Measurements from ENCODE around the gene MRAP.

DNA sequence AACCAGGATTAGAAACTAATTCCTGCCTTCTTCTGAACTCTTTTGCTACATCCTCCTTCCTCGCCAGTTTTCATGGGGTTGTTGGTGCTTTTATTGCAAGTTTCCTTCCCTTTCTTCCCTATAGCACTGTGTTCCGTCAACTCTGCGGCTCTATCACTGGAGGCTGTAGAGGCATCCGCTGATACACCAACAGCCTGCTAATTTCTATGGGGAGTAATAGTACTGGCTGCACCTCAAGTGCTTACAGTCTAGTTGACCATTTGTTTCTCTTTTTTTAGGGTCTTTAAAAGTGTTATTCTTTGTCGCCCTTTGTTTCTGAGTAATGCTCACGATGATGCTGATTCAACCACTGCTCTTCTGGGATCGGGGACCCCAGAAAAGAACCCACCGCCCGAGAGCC is 20.6 kb upstream of the MRAP start:
- TF ChIP-seq, protein P1, sequence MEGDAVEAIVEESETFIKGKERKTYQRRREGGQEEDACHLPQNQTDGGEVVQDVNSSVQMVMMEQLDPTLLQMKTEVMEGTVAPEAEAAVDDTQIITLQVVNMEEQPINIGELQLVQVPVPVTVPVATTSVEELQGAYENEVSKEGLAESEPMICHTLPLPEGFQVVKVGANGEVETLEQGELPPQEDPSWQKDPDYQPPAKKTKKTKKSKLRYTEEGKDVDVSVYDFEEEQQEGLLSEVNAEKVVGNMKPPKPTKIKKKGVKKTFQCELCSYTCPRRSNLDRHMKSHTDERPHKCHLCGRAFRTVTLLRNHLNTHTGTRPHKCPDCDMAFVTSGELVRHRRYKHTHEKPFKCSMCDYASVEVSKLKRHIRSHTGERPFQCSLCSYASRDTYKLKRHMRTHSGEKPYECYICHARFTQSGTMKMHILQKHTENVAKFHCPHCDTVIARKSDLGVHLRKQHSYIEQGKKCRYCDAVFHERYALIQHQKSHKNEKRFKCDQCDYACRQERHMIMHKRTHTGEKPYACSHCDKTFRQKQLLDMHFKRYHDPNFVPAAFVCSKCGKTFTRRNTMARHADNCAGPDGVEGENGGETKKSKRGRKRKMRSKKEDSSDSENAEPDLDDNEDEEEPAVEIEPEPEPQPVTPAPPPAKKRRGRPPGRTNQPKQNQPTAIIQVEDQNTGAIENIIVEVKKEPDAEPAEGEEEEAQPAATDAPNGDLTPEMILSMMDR (tag by site-specific recombination; IDR thresholded peaks at IDR 0.05): no peak
- TF ChIP-seq ZBTB7A (tag by site-specific recombination; IDR thresholded peaks at IDR 0.05; ENCODE audit: low read depth): no peak
- TF ChIP-seq ZNF324 (tag by site-specific recombination; IDR thresholded peaks at IDR 0.05): no peak
- TF ChIP-seq ZSCAN23 (tag by site-specific recombination; IDR thresholded peaks at IDR 0.05): no peak
- no peak for TF ChIP-seq ZNF121 (tag by site-specific recombination; IDR thresholded peaks at IDR 0.05)
- TF ChIP-seq, protein P2, sequence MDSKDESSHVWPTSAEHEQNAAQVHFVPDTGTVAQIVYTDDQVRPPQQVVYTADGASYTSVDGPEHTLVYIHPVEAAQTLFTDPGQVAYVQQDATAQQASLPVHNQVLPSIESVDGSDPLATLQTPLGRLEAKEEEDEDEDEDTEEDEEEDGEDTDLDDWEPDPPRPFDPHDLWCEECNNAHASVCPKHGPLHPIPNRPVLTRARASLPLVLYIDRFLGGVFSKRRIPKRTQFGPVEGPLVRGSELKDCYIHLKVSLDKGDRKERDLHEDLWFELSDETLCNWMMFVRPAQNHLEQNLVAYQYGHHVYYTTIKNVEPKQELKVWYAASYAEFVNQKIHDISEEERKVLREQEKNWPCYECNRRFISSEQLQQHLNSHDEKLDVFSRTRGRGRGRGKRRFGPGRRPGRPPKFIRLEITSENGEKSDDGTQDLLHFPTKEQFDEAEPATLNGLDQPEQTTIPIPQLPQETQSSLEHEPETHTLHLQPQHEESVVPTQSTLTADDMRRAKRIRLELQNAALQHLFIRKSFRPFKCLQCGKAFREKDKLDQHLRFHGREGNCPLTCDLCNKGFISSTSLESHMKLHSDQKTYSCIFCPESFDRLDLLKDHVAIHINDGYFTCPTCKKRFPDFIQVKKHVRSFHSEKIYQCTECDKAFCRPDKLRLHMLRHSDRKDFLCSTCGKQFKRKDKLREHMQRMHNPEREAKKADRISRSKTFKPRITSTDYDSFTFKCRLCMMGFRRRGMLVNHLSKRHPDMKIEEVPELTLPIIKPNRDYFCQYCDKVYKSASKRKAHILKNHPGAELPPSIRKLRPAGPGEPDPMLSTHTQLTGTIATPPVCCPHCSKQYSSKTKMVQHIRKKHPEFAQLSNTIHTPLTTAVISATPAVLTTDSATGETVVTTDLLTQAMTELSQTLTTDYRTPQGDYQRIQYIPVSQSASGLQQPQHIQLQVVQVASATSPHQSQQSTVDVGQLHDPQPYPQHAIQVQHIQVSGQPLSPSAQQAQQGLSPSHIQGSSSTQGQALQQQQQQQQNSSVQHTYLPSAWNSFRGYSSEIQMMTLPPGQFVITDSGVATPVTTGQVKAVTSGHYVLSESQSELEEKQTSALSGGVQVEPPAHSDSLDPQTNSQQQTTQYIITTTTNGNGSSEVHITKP (tag by site-specific recombination; IDR thresholded peaks at IDR 0.05): no peak
- no peak for TF ChIP-seq ZNF24 (tag by site-specific recombination; IDR thresholded peaks at IDR 0.05)
- TF ChIP-seq, protein P3, sequence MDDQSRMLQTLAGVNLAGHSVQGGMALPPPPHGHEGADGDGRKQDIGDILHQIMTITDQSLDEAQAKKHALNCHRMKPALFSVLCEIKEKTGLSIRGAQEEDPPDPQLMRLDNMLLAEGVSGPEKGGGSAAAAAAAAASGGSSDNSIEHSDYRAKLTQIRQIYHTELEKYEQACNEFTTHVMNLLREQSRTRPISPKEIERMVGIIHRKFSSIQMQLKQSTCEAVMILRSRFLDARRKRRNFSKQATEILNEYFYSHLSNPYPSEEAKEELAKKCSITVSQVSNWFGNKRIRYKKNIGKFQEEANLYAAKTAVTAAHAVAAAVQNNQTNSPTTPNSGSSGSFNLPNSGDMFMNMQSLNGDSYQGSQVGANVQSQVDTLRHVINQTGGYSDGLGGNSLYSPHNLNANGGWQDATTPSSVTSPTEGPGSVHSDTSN (CRISPR knock-in tag; IDR thresholded peaks at IDR 0.05): no peak

Measured in HEK293 (cell line).